HL-60/S4 treated with retinoic acid at 250 ng/mL for 4 days and 3 days (cell line): Measurements from ENCODE around the gene QKI.

Experiments
- in situ Hi-C: fragments of 300-500 bp; cut with MboI; formaldehyde crosslinking; loops from 2 replicates; pipeline ENCODE4 v1.7.0; 2022; ENCODE audit warnings: low sequenced_read_pairs

QKI gene

DNA sequence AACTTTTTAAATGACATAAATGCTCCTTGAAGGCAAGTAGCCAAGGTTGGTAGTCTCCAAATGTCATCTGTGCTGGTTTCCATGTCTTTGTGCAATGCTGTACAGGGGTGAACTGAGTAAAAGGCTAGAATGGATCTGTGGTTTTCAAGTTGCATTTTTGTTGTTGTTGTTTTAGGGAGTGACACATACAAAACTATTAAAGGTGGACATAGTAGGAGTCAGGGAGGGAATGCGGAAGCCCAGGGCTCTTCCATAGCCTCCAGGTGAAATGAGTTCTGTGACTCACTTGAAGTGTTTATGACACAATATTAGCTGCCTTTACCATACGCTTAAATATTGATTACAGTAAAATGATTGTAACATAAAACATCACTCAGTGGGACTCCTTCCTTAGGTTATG is 22.5 kb upstream of the QKI start:
- in situ Hi-C loops = no loop called here

- in situ Hi-C loops = no loop called here
Observed at GRCh38 chr6:163392533-163392932, 22.0 kb upstream of the QKI start.

DNA sequence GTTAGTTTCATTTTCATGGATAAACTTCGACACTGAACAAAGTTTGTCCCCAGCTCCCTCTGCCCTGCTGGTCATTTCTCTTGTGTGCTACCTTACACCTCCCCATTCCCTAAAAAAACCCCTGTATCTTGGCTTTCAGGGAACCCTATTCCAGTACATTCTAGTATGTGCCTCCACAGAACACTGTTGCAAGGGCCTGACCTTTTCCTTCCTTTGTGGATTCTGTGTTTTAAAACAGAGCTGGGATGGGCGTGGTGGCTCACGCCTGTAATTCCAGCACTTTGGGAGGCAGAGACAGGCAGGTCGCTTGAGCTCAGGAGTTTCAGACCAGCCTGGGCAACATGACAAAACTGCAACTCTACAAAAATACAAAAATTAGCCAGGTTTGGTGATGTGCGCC is 20.6 kb upstream of the QKI start:
- in situ Hi-C loops = no loop called here

DNA sequence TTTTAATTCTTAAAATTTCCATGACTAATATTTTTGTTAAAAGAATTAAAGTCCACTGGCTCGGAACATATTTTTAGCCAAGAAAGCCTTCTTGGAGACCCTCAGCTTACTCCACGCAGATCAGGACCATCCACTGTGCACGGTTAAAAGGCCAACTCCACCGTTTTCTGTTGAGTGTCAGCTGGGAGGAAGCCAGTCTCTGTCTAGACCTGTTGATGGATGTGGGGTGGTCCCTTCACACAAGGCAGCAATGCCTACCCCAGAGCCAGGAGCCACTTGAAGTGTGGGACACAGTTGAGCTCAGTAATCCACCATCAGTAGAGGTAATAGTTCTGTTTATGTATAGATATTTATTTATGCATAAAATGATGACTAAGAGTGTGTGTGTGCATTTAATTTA is 19.9 kb upstream of the QKI start:
- in situ Hi-C loops = no loop called here

DNA sequence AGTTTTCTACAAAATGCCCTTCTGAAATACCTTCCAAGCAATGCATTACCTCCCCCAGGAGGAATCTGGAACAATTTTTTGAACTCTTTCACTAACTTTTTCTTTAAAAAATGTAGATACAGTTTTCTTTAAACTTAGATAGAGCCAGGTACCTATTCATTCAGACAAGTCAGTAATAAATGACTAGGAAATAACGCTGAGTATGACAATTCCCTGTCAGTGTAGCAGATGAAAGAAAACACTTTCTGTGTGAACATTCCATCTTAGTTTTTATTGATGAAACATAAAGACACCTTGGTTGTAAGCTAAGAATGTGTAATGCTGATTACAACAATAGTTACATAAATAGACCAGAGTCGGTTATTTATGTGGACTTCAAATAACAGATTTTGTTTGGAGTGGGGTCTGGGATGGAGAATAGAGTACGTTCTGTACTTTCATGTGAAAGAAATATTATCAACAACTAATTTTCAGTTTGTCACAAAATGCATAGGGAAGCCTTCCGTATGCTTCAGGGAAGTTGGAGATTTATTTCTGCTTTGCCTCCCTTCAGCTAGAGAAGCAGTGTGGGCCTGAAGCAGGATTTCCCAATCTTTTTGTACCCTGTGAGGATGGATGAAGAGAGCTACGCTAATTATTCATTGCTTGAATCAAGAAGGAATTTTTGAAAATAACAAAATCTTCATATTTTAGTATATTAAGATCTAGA is 19.2 kb upstream of the QKI start:
- in situ Hi-C loops = no loop called here

GRCh38 chr6:163395831-163396185 is 18.7 kb upstream of the QKI start:
- in situ Hi-C loops = no loop called here

DNA sequence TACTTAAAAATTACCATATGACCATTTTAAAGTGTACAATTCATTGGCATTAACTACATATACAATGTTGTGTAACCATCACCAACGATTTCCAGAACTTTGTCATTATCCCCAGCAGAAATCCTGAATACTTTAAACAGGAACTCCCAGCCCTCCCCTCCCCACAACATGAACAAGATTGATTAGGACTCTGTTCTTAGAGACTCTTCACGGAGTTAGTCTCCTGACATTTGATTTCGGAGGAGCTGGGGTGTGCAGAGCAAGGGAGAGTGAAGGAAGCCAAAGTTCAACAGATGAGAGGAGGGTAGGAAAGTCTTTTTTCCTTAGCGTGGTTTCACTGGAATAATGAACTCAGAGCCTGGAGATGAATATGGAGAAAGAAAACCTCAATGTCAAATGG is 17.2 kb upstream of the QKI start:
- in situ Hi-C loops = no loop called here

DNA sequence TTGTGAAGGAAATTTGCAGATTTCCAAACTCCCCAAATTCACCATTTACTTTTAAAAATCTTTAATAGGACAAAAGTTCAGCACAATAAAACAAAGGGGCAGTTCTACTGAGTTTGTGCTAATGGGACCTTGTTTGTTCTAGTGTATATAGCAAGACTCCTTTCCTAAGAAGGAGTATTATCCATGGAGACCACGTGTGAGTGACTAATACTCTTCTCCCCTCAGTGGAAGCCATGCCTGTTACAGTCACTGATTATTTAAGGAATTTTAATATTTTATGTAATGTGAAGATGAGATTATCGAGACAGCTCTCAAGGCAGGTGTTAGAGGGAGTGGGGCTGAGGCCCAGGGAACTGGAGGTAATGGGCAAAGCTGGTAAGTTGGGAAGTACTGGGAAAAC is 16.4 kb upstream of the QKI start:
- in situ Hi-C loops = no loop called here

- in situ Hi-C loops = no loop called here
Observed at GRCh38 chr6:163398815-163399214, 15.7 kb upstream of the QKI start.

- in situ Hi-C loops = no loop called here
Observed at GRCh38 chr6:163400509-163400908, 14.0 kb upstream of the QKI start.

- in situ Hi-C loops = no loop called here
Observed at GRCh38 chr6:163401039-163401885, 13.3 kb upstream of the QKI start.

GRCh38 chr6:163402616-163403015 is 11.9 kb upstream of the QKI start:
- in situ Hi-C loops = no loop called here

DNA sequence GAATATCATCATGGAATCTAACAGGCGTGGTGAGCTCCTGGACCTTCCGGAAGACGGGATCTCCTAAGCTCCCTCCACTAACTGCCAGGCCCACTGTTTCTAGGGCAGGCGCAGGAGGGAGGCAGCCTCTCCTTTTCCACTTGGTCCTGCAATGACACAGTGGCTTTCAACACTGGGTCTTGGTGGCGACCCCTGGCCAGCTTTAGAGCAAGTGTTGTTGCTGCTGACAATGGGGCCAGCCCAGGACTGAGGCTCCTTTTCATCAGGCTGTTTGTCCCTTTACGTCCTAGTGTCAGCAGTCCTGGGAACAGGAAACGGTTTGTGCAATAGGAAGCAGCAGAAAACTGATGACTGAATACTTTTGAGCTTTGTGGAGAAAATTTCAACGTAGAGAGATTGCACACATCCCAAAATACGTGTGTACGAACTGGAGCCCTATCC is 9.7 kb upstream of the QKI start:
- in situ Hi-C loops = no loop called here

GRCh38 chr6:163405412-163406309 is 8.9 kb upstream of the QKI start:
- in situ Hi-C loops = no loop called here

DNA sequence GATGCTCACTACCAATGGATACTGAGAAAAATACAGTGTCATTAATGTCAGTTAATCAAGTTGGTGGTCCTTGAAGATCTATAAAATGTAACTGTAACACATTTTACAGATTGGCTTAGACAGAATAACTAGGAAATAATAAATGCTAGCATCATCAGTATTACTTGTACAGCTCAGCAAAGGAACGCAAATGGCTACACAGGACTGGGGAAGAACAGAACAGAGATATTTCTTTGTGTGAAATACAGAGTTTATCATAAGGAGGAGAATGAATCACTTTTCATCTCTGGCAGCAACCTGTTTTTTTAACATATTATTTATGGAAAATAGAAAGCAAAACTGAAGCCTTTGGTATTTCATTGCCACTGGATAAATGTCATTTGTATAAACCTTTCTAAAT is 8.2 kb upstream of the QKI start:
- in situ Hi-C loops = no loop called here

DNA sequence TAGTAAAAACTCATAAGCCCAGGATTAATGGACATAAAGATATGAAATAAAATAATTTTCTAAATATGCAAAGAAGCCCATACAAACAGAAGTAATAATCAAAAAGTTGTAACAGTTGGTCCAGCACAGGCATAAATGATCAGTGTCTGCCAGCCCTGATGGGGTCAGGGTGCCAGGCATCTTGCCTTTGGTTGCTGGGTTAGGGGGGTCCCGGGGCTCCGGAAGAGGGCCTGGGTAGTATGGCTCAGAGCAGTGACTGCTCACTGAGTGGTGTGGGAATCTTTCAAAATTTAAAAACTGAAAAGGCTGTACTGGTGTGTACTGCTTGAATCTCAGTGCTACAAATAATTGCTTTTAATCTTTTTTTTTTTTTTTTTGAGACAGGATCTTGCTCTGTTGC is 7.7 kb upstream of the QKI start:
- in situ Hi-C loops = no loop called here

- in situ Hi-C loops = no loop called here
Observed at GRCh38 chr6:163408352-163408991, 6.0 kb upstream of the QKI start.

- in situ Hi-C loops = no loop called here
Observed at GRCh38 chr6:163409712-163410111, 4.8 kb upstream of the QKI start.

GRCh38 chr6:163412341-163412740 is 2.2 kb upstream of the QKI start:
- in situ Hi-C loops = no loop called here

GRCh38 chr6:163412801-163413344 is 1.6 kb upstream of the QKI start:
- in situ Hi-C loops = no loop called here
